Measurements from ENCODE around the gene PIGM. TPM values are rescaled to one million over a fixed set of nuclear protein-coding genes. Genes with fewer than 3 reads are reported as not detected.
A peak's percentile ranks its signal among the peaks of the same experiment; 100 is the strongest.

The PIGM gene
- 11.4 and 12.2 TPM in 2 replicates for total RNA-seq
- long read RNA-seq, full-length matches to known transcripts = 46 of 46 reads
- long read RNA-seq, partial matches to known transcripts = 0 of 46 reads
- long read RNA-seq, other reads (novel, unspliced or antisense) = 0 of 46 reads

DNA sequence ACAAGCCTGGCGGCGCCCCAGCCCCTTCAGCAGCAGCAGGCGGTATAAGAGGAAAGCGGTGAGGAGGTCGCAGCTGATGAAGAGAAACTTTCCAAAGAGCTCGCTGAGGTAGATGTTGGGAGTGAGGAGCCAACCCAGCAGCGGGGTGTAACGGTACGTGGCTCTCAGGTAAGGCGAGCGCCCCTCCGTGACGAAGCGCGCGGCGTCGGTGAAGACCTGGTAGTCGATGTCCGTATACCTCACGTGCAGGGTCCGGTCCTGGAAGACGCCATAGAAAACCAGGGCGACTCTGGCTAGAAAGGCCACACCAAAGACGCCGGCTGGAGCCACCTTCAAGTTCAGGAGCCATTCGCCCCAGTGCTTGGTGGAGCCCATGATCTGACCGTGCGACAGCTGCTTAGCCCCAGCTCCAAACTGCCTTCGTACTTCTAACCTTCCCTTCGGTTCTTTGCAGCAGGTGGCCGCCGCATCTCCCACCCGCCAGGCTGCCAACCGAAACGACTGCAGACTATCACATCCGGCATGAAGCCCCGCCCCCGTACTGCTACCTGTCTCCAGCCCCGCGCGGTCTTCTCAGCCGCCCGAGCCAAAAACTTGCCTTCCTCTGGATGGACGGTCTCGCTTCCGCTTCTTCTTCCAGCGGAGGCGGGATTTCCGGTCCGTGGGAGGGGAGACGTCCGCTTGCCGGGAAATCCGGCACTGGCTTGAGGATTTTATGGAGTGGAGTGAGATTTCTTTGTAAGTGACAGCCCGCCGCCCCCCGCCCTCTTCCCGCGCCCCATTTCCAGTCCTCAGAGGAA lies at the start of gene PIGM:
Gene PIGM, minus strand, starts transcription at position 626 of the 800 bp plus-strand sequence. Its CDS starts 251 bp downstream, at position 375.
- Mint-ChIP-seq H3K27ac (peak within 1 kb of the TSS; percentile 96), H3K4me1 (ENCODE audit: low read depth) (peaks cover 14% of the 10 kb centered on the region), H3K27me3 (peaks cover 18% of the 10 kb centered on the region), H3K9me3 (ENCODE audit: low read depth) (no peaks in the 10 kb centered on the region), H3K36me3 (ENCODE audit: insufficient read depth) (no peaks in the 10 kb centered on the region), H3K4me3 (ENCODE audit: low read depth) (peak within 1 kb of the TSS; percentile 89)
- TF ChIP-seq, protein P1, sequence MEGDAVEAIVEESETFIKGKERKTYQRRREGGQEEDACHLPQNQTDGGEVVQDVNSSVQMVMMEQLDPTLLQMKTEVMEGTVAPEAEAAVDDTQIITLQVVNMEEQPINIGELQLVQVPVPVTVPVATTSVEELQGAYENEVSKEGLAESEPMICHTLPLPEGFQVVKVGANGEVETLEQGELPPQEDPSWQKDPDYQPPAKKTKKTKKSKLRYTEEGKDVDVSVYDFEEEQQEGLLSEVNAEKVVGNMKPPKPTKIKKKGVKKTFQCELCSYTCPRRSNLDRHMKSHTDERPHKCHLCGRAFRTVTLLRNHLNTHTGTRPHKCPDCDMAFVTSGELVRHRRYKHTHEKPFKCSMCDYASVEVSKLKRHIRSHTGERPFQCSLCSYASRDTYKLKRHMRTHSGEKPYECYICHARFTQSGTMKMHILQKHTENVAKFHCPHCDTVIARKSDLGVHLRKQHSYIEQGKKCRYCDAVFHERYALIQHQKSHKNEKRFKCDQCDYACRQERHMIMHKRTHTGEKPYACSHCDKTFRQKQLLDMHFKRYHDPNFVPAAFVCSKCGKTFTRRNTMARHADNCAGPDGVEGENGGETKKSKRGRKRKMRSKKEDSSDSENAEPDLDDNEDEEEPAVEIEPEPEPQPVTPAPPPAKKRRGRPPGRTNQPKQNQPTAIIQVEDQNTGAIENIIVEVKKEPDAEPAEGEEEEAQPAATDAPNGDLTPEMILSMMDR (IDR thresholded peaks at IDR 0.05; ENCODE audit: unreplicated experiment) = no peak
- DNase-seq (ENCODE audit: low spot score, unreplicated experiment) = peak; percentile 87

DNA sequence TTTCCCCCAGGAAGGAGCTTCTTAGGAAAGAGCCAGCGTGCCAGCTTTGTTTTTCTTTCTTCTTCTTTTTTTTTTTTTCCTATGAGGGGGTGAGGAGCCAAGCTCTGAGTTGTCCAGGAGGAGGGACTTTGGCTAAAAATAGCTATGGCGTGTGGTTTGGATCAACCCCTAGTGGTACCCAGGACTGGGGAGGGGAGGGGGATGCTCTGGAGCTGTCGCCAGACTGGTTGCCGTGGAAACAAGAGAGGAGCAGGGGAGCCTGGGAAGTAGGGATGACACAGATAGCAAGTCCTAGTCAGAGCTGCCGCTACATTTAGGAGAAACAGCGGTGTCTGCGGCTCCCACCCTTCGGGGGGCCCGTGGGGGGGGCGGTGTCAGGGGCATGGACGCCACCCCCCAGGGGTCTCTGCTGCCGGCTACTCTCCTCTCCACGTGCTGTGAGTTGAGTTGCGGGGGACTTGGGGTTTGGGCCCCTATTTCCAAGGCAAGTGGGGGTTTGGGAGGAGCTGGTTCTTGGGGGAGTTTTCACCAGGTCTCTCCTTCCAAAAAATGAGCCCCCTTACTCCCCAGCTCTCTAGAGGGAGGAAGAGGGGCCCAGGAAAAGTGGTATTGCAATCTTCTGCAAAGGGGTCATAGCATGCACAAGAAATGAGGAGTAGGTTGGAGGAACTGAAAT lies 49.6 kb upstream of the PIGM start, which contains the start of gene KCNJ9:
Gene KCNJ9, plus strand, starts transcription at position 278 of the 676 bp plus-strand sequence. CDS start 2,493 bp downstream, outside the sequence.
- Mint-ChIP-seq H3K27ac (no peak within 1 kb of the TSS), H3K36me3 (ENCODE audit: insufficient read depth) (peaks cover 2% of the 10 kb centered on the region), H3K27me3 (peaks cover 78% of the 10 kb centered on the region), H3K9me3 (ENCODE audit: low read depth) (no peaks in the 10 kb centered on the region), H3K4me1 (ENCODE audit: low read depth) (no peaks in the 10 kb centered on the region), H3K4me3 (ENCODE audit: low read depth) (no peak within 1 kb of the TSS)
- no peak for DNase-seq (ENCODE audit: low spot score, unreplicated experiment)
- TF ChIP-seq, protein P1 (IDR thresholded peaks at IDR 0.05; ENCODE audit: unreplicated experiment) = no peak

DNA sequence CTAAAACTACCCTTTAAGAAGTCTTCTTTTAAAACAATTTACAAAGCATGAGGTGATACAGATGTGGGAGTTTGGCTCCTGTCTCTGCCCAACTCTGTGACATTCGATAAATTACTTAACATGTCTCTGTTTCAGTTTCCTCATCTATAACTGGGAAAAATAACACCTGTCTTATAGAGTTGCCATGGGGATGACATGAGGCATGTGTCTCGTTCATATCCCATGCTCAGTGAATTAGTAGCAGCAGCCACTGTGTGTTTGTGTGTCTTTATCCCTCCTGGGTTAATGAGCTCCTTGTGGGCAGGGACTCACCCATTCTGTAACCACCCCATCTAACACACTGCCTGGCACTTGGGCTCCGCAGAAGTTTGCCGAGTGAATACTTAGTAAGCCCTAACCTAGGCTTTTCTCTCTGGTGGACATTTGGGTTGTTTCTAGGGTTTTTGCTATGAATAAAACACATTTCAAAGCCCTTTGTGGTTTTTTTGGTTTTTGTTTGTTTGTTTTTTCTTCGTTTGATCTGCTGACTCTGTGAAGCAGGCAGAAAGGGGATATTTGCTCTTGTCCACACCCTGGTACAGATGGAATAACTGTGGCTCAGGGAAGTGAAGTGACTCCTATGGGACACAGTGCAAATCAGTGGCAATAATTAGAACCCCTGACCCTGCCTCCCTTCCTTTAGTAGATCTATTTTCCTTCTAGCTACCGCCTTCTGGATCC lies 48.8 kb upstream of the PIGM start:
- TF ChIP-seq, protein P1 (IDR thresholded peaks at IDR 0.05; ENCODE audit: unreplicated experiment) = no peak
- Mint-ChIP-seq H3K27ac (no peak overlapping the region), H3K4me3 (ENCODE audit: low read depth) (no peak overlapping the region), H3K36me3 (ENCODE audit: insufficient read depth) (peaks cover 2% of the 10 kb centered on the region), H3K27me3 (peaks cover 77% of the 10 kb centered on the region), H3K4me1 (ENCODE audit: low read depth) (no peaks in the 10 kb centered on the region), H3K9me3 (ENCODE audit: low read depth) (no peaks in the 10 kb centered on the region)
- no peak for DNase-seq (ENCODE audit: low spot score, unreplicated experiment)

DNA sequence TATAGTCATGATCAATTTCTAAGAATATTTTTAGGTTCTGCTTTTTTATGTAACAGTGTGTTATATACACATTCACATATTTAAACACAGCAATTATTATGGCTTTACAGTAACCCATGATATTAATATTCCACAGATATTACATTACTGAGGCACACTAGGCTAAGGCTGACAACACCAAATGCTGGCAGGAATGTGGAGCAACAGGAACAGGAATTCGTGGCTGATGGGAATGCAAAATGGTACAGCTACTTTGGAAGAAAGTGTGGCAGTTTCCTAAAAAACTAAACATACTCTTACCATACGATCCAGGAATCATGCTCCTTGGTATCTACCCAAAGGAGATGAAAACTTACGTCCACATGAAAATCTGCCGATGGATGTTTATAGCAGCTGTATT lies 47.7 kb upstream of the PIGM start:
- H3K4me3 Mint-ChIP-seq (ENCODE audit: low read depth) = no peak overlapping the region
- peaks cover 2% of the 10 kb centered on the region for H3K36me3 Mint-ChIP-seq (ENCODE audit: insufficient read depth)
- no peak for DNase-seq (ENCODE audit: low spot score, unreplicated experiment)
- TF ChIP-seq, protein P1 (IDR thresholded peaks at IDR 0.05; ENCODE audit: unreplicated experiment) = no peak
- no peaks in the 10 kb centered on the region for H3K4me1 Mint-ChIP-seq (ENCODE audit: low read depth)
- H3K27ac Mint-ChIP-seq = no peak overlapping the region
- H3K9me3 Mint-ChIP-seq (ENCODE audit: low read depth) = no peaks in the 10 kb centered on the region
- H3K27me3 Mint-ChIP-seq = peaks cover 80% of the 10 kb centered on the region
